Muscle of leg (tissue), 11 donors: ENCODE results near the gene MARVELD1. TPM values are rescaled to one million over a fixed set of nuclear protein-coding genes. Genes with fewer than 3 reads are reported as not detected.
A peak's percentile ranks its signal among the peaks of the same experiment; 100 is the strongest.
"Not testable (repeated sequence)": the region's sequence is repeated elsewhere in the genome, so short reads cannot be mapped to it uniquely, and the experiment has no call there.

Source experiments
- DNase-seq: peaks from one replicate; pipeline ENCODE4 v3.0.0; 2013
- H3K27ac ChIP-seq: one replicate; pipeline ENCODE4 v1.5.1; 2013; ENCODE audit warnings: mild to moderate bottlenecking, low read length, control low read depth
- H3K27me3 ChIP-seq: one replicate; pipeline ENCODE4 v1.6.1; 2013; ENCODE audit warnings: low read length; ENCODE audit not compliant: control insufficient read depth, insufficient read depth
- H3K36me3 ChIP-seq: one replicate; pipeline ENCODE4 v1.6.1; 2013; ENCODE audit warnings: low read length; ENCODE audit not compliant: control insufficient read depth, insufficient read depth
- H3K4me1 ChIP-seq: one replicate; pipeline ENCODE4 v1.6.1; 2013; ENCODE audit warnings: low read length; ENCODE audit not compliant: control insufficient read depth, insufficient read depth
- H3K4me3 ChIP-seq: one replicate; pipeline ENCODE4 v1.5.1; 2013; ENCODE audit warnings: low read length, control low read depth
- H3K9me3 ChIP-seq: replicated peaks from 2 replicates; pipeline ENCODE4 v1.6.1; 2013; ENCODE audit warnings: low read depth, low read length; ENCODE audit not compliant: control insufficient read depth
- WGBS: methylation state at CpG from one replicate; pipeline ENCODE4 v1.1.5; 2013; ENCODE audit warnings: missing lambda C conversion rate; ENCODE audit not compliant: insufficient coverage; 5-methylcytosine and 5-hydroxymethylcytosine counted together
- polyA plus RNA-seq, 8 donors: library from polyadenylated mRNA; unstranded; fragments of 120-200 nt; gene quantifications; one replicate each; pipeline versions ENCODE4 v1.2.1 to v1.2.3, GENCODE V29; 2013; ENCODE audit warnings: inconsistent platforms in 1 of 8, low replicate concordance in 1 of 8; ENCODE audit not compliant: insufficient read length in 8 of 8, insufficient read depth in 1 of 8
- total RNA-seq: library from RNA; stranded (reverse); fragments of 120-200 nt; gene quantifications from one replicate; pipeline ENCODE4 v1.2.4, GENCODE V29; 2013

The MARVELD1 gene
- total and polyA plus RNA-seq, 9 donors = 27.6 to 86.3 (median 54.0) TPM

DNA sequence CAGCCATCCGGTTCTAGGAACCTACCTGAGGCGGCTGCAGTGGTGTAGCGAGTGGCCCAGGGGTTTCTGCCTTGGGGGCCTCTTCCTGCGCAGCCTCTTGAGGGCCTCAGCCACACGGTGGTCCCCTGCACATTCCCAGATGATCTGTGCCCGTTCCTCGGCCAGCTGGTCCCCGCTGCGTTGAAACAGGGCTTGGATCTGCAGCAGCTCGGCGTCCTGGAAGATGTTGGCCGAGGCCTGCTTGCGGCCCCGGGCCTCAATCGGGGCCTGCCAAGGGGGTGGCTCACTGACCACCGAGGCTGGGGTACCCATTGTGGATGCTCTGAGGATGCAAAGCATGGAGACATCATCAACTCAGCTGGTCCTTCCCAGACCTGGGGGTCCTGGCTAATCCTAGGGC, 33.9 kb upstream of the MARVELD1 start:
- H3K27ac ChIP-seq = no peak overlapping the region
- peaks cover 38% of the 10 kb centered on the region for H3K36me3 ChIP-seq
- DNase-seq = no peak
- no peak overlapping the region for H3K4me3 ChIP-seq
- H3K9me3 ChIP-seq = no peaks in the 10 kb centered on the region
- no peaks in the 10 kb centered on the region for H3K27me3 ChIP-seq
- H3K4me1 ChIP-seq = peaks cover 18% of the 10 kb centered on the region
- 85% methylated on average over 16 of the region's 16 CpGs for WGBS

DNA sequence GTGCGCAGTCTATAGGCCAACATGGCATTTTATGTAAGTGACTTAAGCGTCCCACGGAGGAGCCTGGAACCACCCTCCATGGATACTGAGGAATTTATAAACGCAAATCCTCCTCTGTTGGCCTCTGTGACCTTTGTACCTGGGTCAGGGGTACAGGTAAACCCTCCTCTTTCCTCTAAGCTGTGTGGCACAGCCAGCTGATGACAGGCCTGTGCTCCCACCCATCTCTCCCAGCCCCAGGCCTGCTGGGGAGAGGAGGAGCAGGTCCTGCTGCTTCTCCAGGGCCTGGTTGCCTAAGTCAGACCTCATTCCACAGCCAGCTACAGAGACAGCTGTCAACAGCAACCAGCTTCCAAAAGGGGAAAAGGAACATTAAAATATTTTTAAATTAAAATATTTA, 31.5 kb upstream of the MARVELD1 start:
- no peak overlapping the region for H3K4me3 ChIP-seq
- DNase-seq = no peak
- no peaks in the 10 kb centered on the region for H3K27me3 ChIP-seq
- H3K4me1 ChIP-seq = peaks cover 30% of the 10 kb centered on the region
- H3K27ac ChIP-seq = peak overlapping the region; percentile 20
- no peaks in the 10 kb centered on the region for H3K9me3 ChIP-seq
- peaks cover 16% of the 10 kb centered on the region for H3K36me3 ChIP-seq
- WGBS = 83% methylated on average over 2 of the region's 4 CpGs

DNA sequence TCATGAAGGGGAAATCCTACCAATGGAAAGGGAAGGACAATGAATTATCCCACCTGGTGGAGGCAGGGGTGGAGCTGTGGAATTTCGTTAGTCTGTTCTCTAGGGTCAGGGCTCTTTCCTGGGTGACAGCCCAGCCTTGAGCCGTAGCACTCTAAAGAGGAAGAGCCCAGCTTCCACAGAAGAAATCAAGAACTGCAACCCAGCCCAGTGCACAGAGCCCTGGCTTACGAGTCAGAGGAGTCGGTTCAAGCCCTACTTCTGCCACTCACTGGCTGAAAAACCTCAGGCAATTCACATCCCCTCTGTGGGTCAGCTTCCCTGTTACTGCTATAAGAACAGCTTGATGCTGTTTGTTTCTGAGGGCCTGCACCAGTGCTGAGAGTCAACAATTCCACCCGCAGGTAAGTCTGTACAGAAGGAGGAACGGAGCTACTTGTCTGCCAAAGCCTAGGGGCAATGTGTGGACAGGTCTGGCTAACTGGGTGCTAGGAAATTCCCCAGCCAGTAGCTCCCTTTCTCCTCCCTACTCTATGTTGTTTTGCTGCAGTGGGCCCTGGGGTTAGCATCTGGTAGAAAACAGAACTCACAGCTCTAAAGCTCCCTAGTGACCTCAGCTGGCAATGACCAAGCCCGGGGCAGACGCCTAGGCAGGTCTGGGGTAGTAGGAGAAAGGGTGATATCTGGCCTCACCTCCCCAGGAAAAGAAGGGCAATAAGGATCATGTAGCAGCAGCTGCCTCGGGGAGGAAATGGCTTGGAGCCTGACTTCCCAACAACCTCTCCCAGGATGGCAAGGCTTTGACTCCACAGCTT, 29.8 kb upstream of the MARVELD1 start:
- H3K9me3 ChIP-seq = no peaks in the 10 kb centered on the region
- DNase-seq = peak; percentile 26

DNA sequence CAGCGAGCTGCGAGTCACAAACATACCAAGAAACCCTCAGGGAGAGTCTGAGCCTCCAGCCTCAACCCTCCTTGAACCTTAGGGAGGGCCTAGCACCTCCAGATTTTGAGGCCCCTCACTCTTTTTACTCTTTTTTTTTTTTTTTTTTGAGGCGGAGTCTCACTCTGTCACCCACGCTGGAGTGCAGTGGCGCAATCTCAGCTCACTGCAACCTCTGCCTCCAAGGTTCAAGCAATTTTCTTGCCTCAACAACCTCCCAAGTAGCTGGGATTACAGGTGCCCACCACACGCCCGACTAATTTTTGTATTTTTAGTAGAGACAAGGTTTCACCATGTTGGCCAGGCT, 29.2 kb upstream of the MARVELD1 start:
- not testable (repeated sequence) for H3K36me3 ChIP-seq, H3K9me3 ChIP-seq, DNase-seq, H3K27me3 ChIP-seq, H3K4me3 ChIP-seq
- 40% methylated on average over 1 of the region's 7 CpGs for WGBS
- peaks cover 43% of the 10 kb centered on the region for H3K4me1 ChIP-seq
- H3K27ac ChIP-seq = peak overlapping the region; percentile 36

More for the DNA sequence above, 29.8 kb upstream of the MARVELD1 start:
- Histone ChIP-seq H3K36me3 (peaks cover 5% of the 10 kb centered on the region), H3K4me1 (peaks cover 43% of the 10 kb centered on the region), H3K27me3 (no peaks in the 10 kb centered on the region), H3K27ac (peak overlapping the region; percentile 36), H3K4me3 (no peak overlapping the region)
- 27% methylated on average over 5 of the region's 9 CpGs for WGBS

DNA sequence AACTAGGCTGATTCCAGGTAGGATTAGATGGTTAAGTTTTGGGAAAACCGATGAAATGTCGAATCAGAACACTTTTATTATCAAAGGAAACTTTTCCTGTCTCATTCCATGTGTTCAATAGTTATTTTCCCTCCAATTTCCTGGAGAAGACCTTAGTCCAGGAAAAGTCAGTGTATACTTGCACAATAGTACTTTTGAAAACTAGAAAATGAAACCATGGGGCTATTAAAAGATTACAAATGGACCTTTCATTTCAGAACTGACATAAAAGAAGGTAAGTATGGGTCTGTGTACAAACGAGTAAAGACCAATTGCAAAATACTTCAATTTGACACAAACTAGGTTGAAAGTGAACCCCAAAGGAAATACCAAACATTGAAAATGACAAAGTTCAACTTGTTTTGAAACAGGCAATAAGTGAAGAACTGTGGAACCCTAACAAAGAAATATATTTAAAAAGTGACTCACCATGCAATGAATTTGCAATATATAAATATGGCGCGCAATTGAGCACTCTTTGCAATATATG, 28.6 kb upstream of the MARVELD1 start:
- H3K4me3 ChIP-seq = no peak overlapping the region
- H3K36me3 ChIP-seq = no peaks in the 10 kb centered on the region
- H3K27ac ChIP-seq = no peak overlapping the region
- no peaks in the 10 kb centered on the region for H3K27me3 ChIP-seq
- H3K4me1 ChIP-seq = peaks cover 43% of the 10 kb centered on the region
- no peak for DNase-seq
- WGBS = 100% methylated on average over 1 of the region's 5 CpGs
- H3K9me3 ChIP-seq = no peaks in the 10 kb centered on the region

DNA sequence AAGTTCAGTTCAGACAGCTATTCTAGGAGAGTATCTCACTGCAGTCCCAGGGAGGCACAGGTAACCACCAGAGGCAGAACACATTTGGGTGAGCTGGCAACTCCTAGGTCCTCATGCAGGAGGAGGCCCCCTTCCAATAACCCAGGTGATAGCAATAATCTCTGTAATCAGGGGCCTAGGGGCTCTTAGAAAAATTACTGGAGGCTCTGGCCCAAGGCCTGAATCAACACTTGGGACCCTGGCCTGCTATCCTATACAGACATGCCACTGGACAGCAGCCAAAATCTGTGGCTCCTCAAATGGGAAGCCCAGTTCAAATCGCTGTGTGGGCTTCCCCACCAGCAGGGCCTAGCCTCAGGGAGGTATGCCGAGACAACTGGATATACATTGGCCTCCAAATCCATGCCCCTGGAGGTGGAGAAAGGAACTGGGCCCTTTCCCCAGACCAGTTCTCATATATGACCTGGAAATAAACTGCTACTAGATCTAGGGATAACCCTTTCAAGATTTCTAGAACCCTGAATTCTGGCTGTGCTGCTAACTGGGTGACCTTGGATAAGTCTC, 28.1 kb upstream of the MARVELD1 start:
- H3K27me3 ChIP-seq = no peaks in the 10 kb centered on the region
- H3K9me3 ChIP-seq = no peaks in the 10 kb centered on the region
- H3K4me3 ChIP-seq = no peak overlapping the region
- no peaks in the 10 kb centered on the region for H3K36me3 ChIP-seq
- DNase-seq = peak; percentile 38
- 50% methylated on average over 2 of the region's 2 CpGs for WGBS
- H3K27ac ChIP-seq = peak overlapping the region; percentile 62
- peaks cover 43% of the 10 kb centered on the region for H3K4me1 ChIP-seq

DNA sequence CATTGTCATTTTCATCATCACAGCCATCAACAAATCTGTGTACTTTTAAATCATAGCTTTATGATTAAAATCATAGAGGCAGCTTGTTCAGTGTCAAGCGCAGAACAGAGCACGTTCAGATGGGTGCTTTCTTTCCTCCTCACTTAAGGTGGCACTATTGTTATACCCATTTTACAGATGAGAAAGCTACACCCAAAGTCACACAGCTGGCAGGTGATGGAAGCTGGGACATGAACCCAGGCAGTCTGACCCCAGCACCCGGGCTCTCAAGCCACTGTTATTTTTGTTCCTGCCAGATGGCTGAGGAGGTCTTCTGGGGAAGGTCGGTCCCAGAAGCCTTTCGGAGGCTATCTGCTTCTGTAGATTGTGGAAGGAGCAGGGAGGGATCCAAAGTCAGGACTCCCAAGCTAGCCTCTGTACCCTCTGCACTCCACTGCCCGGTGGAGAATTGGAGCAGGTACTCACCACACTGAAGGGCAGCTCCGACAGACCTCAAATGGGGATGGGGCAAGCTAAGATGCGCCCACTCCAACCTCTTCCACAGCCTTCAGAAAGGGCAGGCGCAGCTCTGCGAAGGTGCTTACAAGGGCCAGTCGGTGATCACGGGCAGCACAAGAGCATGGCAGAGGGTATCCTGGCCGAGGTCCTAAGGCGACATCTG, 27.1 kb upstream of the MARVELD1 start:
- WGBS = 10% methylated on average over 9 of the region's 14 CpGs
- Histone ChIP-seq H3K27me3 (no peaks in the 10 kb centered on the region), H3K4me1 (peaks cover 43% of the 10 kb centered on the region), H3K36me3 (no peaks in the 10 kb centered on the region), H3K4me3 (peak overlapping the region; percentile 72), H3K9me3 (no peaks in the 10 kb centered on the region), H3K27ac (peak overlapping the region; percentile 90)
- peak; percentile 32 for DNase-seq

DNA sequence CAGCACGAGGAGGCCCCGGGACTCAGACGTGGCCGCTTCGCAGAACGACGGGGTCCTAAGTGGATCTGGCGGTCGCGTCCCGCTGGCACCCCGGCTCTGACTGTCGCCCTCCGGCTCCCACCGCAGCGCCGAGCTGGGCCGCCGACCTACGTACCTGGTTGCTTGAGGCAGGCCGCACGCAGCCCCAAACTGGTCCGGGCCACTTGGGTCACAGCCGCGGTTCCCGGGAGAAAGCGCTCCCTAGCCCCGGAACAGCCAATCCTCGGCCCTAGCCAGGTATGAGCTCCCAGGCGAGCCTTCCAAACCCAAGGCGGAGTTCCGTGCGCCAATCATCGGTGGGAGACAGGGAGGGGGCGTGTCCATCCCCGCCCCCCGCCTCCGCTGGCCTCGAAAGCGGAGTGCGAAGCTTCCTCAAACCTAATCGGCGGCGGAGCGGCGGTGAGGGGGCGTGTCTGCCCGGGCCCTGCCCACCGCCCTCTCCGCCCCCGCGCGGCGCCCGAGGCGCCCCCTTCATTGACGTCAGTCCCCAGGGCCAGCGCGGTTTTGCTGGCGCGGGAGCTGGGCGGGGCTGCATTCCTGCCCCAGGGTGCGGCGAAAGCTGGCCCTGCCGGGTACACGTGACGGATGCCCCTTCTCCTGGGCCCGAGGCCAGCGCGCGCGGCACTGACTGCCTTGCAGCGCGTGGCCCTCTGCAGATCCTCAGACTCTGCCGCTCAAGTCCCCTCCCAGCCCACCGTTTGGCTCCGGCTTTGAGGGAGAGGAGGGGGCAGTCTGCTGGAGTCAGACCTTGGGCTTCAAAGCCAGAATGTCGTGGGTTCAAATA, 26.4 kb upstream of the MARVELD1 start, which contains the start of gene AVPI1:
Gene AVPI1, minus strand, starts transcription at position 280 of the 823 bp plus-strand sequence. CDS start 7,336 bp downstream, outside the sequence.
- DNase-seq = peak; percentile 97
- no peaks in the 10 kb centered on the region for H3K9me3 ChIP-seq
- H3K27me3 ChIP-seq = no peaks in the 10 kb centered on the region
- H3K27ac ChIP-seq = peak within 1 kb of the TSS; percentile 93
- WGBS = under 1% methylated on average over 72 of the region's 78 CpGs
- H3K36me3 ChIP-seq = no peaks in the 10 kb centered on the region
- H3K4me3 ChIP-seq = peak within 1 kb of the TSS; percentile 72
- H3K4me1 ChIP-seq = peaks cover 40% of the 10 kb centered on the region

DNA sequence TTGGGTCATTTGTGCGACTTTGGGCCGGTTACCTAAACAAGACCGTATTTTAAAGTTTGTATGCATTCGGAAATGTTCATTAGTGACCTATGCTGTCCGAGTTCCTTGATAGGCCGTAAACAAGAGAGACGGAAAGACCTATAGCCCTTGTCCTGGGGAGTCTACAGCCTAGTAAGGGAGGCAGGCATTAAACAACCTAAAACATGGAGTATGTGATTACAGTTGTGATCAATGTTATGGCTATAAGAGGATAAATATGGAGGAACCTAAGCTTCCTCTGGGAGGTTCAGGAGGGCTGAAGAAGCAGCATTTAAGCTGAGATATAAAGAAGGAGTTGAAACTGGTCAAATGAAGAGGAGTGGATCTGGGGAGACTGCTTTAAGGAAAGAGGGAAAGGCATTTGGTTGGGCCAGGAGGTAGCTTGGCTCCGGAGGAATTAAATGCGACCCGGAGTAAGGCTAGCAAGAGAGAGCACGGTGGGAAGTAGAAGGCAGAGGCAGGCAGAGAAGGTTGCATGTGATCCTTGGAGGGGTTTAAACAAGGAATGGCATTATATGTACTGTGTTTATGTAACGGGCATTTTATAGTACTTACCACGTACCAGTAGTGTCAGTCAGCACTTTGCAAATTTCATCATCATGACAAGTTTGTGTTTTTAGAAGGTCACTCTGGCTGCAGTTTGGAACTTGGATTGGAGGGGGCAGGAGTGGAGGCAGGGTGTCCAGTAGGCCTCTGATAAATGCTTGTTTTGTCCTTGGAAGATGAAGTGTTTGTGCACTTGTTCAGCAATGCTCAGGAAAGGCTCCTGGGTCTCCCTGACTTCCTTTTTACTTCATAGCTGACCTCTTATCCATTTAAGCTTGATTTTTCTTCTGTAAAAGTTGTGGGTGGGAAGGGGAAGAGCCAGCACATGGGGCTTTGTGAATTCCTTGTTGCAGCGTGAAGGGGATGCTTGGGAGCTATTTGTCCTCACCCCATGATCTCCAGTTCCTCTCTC, 25.4 kb upstream of the MARVELD1 start:
- Histone ChIP-seq H3K9me3 (no peaks in the 10 kb centered on the region), H3K27me3 (no peaks in the 10 kb centered on the region), H3K36me3 (no peaks in the 10 kb centered on the region), H3K4me3 (peak overlapping the region; percentile 72), H3K4me1 (peaks cover 40% of the 10 kb centered on the region), H3K27ac (peak overlapping the region; percentile 93)
- DNase-seq = peak; percentile 22
- 23% methylated on average over 11 of the region's 14 CpGs for WGBS
